Thymus (tissue), 11 donors: ENCODE results near the gene DCAF15. TPM values are rescaled to one million over a fixed set of nuclear protein-coding genes. Genes with fewer than 3 reads are reported as not detected.

ENCODE experiments used
- DNase-seq, 9 donors: peaks; one replicate each; pipeline ENCODE4 v3.0.0-alpha.2; 2013; ENCODE audit warnings: low spot score in 9 of 9, low read depth in 6 of 9, missing footprints in 1 of 9
- H3K27ac ChIP-seq, 2 donors: one replicate each; pipeline ENCODE4 v1.5.1; 2013; ENCODE audit warnings: control low read depth in 1 of 2, low read depth in 1 of 2, low read length in 1 of 2, mild to moderate bottlenecking in 1 of 2, moderate library complexity in 1 of 2
- H3K27me3 ChIP-seq, 2 donors: one replicate each; pipeline ENCODE4 v1.5.1; 2013; ENCODE audit warnings: low read length in 1 of 2; ENCODE audit not compliant: control insufficient read depth in 2 of 2, insufficient read depth in 1 of 2
- H3K36me3 ChIP-seq, 2 donors: one replicate each; pipeline ENCODE4 v1.5.1; 2013; ENCODE audit warnings: low read length in 1 of 2, mild to moderate bottlenecking in 1 of 2, moderate library complexity in 1 of 2; ENCODE audit not compliant: control insufficient read depth in 2 of 2, insufficient read depth in 2 of 2
- H3K4me1 ChIP-seq, 2 donors: one replicate each; pipeline ENCODE4 v1.5.1; 2013; ENCODE audit warnings: low read length in 2 of 2; ENCODE audit not compliant: control insufficient read depth in 2 of 2, insufficient read depth in 2 of 2
- H3K4me3 ChIP-seq, 2 donors: one replicate each; pipeline ENCODE4 v1.5.1; 2013; ENCODE audit warnings: low read length in 2 of 2, control low read depth in 1 of 2, mild to moderate bottlenecking in 1 of 2
- H3K9me3 ChIP-seq, 2 donors: one replicate each; pipeline ENCODE4 v1.5.1; 2013; ENCODE audit warnings: low read length in 1 of 2, mild to moderate bottlenecking in 1 of 2; ENCODE audit not compliant: control insufficient read depth in 2 of 2, insufficient read depth in 1 of 2
- WGBS: extraction: QIAGEN DNeasy Blood & Tissue Kit; methylation state at CpG from one replicate; pipeline ENCODE4 v1.1.7; 2013; 5-methylcytosine and 5-hydroxymethylcytosine counted together
- polyA plus RNA-seq: library from polyadenylated mRNA; stranded (reverse); fragments of 200-250 nt; gene quantifications from one replicate; pipeline ENCODE4 v1.2.3, GENCODE V29; 2013
- total RNA-seq: library from RNA; stranded (reverse); fragments of 120-200 nt; gene quantifications from one replicate; pipeline ENCODE4 v1.2.4, GENCODE V29; 2013
- donor health status: healthy.

The DCAF15 gene
- total and polyA plus RNA-seq, 2 donors = 24.0 to 95.4 TPM

DNA sequence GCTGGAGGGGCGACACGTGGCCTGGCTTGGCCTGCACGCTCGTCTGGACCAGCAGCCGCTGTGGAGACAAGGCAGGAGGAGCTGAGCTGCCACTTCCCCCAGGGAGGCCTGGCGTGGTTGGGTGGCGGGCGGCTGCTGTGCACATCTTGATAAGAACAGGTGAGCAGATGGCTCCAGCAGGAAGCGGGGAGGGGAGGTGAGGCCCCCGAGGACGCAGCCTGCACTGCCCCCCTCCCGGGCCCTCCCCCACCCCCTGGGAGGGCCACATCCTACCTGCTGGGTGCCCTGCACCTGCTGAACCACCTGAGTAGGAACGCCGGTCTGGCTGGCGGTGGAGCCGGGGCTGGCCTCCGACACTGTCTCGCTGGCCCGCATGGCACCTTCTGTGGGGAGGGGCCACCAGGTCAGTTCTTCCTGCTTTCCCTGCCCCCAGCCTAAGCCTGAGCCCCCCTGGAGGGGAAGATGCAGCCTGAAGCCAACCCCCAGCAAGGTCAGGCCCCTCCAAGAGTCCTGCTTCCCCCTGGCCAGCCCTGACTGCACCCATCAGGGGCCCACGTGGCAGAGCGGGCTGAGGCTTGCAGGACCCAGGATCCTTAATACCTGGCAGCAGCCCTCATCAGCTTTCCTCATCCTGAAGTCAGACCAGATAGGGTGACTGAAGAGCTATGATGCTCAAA is 31.0 kb downstream of the DCAF15 start:
- peaks cover 52 to 92% of the 10 kb centered on the region in 2 donors for H3K4me1 ChIP-seq
- no peak overlapping the region for H3K4me3 ChIP-seq
- peaks cover 0 to 3% of the 10 kb centered on the region in 2 donors for H3K9me3 ChIP-seq
- peak in 4 of 9 donors; percentile 63 to 84 (median 68) for DNase-seq
- peak overlapping the region; percentile 61 to 74 for H3K27ac ChIP-seq
- WGBS = 27% methylated on average over 21 of the region's 21 CpGs
- peaks cover 0 to 12% of the 10 kb centered on the region in 2 donors for H3K27me3 ChIP-seq
- H3K36me3 ChIP-seq = peaks cover 0 to 33% of the 10 kb centered on the region in 2 donors

DNA sequence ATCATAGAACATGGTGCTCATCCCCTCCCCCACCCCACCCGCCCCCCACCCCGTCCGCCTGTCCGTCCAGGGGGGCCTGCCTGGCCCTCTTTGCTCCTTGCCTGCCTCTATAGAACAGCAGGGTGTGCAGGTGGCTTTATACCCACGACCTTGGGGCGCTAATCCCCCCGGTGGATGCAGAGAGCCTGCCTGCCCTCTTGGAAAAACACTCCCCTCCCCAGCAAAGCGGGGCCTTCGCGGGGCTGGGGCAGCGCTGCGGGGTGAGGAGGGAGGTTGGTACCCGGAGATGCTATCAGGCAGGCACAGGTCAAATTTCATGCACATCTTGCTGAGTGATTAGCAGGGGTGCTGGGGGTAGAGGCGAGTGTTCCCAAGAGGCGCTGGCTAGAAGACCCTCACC is 31.9 kb downstream of the DCAF15 start:
- DNase-seq = peak in 1 of 9 donors; percentile 39
- H3K27ac ChIP-seq = peak overlapping the region; percentile 36 to 55
- no peak overlapping the region for H3K4me3 ChIP-seq
- H3K9me3 ChIP-seq = peaks cover 0 to 3% of the 10 kb centered on the region in 2 donors
- peaks cover 0 to 7% of the 10 kb centered on the region in 2 donors for H3K27me3 ChIP-seq
- peaks cover 48 to 93% of the 10 kb centered on the region in 2 donors for H3K4me1 ChIP-seq
- peaks cover 0 to 37% of the 10 kb centered on the region in 2 donors for H3K36me3 ChIP-seq
- 64% methylated on average over 15 of the region's 15 CpGs for WGBS

DNA sequence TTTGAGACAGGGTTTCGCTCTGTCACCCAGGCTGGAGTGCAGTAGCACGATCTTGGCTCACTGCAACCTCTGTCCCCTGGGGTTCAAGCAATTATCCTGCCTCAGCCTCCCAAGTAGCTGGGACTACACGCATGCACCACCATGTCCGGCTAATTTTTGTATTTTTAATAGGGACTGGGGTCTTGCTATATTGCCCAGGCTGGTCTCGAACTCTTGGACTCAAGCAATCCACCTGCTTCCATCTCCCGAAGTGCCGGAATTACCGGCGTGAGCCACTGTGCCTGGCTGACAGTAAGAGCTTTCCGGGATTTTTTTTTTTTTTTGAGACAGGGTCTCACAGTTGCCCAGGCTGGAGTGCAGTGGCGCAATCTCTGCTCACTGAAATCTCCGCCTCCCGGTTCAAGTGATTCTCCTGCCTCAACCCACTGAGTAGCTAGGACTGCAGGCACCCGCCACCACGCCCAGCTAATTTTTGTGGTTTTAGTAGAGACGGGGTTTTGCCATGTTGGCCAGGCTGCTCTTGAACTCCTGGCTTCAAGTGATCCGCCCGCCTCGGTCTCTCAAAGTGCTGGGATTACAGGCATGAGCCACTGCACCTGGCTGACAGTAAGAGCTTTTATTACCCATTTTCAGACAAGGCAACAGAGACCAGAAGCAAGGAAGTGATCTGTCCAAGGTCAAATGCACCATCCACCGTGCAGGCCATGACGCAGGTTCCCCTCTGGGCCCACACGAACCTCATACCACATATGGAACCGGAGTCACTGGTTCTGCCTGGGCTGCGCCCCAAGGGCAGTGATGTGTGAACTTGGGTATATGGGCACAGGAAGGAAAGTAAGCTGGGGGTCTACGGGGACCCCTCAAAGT is 32.8 kb downstream of the DCAF15 start:
- H3K27me3 ChIP-seq = no peaks in the 10 kb centered on the region
- no peak overlapping the region for H3K4me3 ChIP-seq
- peak in 1 of 9 donors; percentile 39 for DNase-seq
- H3K9me3 ChIP-seq = peaks cover 0 to 2% of the 10 kb centered on the region in 2 donors
- peaks cover 50 to 93% of the 10 kb centered on the region in 2 donors for H3K4me1 ChIP-seq
- H3K27ac ChIP-seq = peak overlapping the region; percentile 96 to 98
- H3K36me3 ChIP-seq = peaks cover 0 to 38% of the 10 kb centered on the region in 2 donors
- WGBS = 86% methylated on average over 25 of the region's 25 CpGs

- Histone ChIP-seq H3K27me3 (no peaks in the 10 kb centered on the region), H3K4me1 (peaks cover 50 to 89% of the 10 kb centered on the region in 2 donors), H3K27ac (peak overlapping the region; percentile 96 to 98), H3K36me3 (peaks cover 0 to 31% of the 10 kb centered on the region in 2 donors), H3K9me3 (no peaks in the 10 kb centered on the region), H3K4me3 (peak overlapping the region; percentile 3 to 42)
- DNase-seq = no peak
- WGBS = 53% methylated on average over 10 of the region's 10 CpGs
Measured at GRCh38 chr19:13985771-13986347, 33.5 kb downstream of the DCAF15 start.

DNA sequence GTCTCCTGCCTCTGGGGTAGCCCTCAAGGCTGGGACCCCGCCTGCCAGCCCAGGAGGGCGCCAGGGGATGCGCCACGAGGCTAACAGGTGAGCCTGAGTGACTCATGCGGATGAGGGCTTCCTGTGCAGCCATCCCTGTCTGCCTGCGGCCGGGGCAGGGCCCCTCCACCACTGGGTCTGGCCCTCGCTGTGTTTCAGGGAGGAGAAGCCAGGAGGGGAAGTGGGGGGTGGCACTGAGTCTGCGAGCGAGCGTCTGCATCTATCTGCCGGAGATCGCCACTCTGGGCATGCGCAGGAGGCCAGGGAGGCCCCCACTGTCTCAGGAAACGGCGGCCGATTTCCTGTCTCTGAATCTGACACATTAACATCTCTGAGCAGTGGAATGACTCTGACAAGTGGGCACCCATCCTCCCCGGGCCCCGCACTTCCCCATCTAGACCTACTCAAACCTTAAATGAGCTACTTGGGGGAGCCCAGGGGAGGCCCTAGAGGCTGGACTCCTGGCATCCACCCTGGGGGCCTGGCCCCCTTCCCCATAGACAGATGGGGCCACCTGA is 34.1 kb downstream of the DCAF15 start:
- H3K4me3 ChIP-seq = peak overlapping the region; percentile 33 to 42

GRCh38 chr19:13987101-13987890 is 35.0 kb downstream of the DCAF15 start:
- 54% methylated on average over 17 of the region's 17 CpGs for WGBS
- Histone ChIP-seq H3K36me3 (peaks cover 13 to 33% of the 10 kb centered on the region in 2 donors), H3K9me3 (no peaks in the 10 kb centered on the region), H3K4me3 (peak overlapping the region in 1 of 2 donors; percentile 33), H3K4me1 (peaks cover 50 to 78% of the 10 kb centered on the region in 2 donors), H3K27ac (peak overlapping the region; percentile 96 to 98), H3K27me3 (no peaks in the 10 kb centered on the region)
- DNase-seq = peak in 1 of 9 donors; percentile 34

More for the DNA sequence above, 34.1 kb downstream of the DCAF15 start:
- WGBS = 3% methylated on average over 19 of the region's 19 CpGs
- DNase-seq = peak; percentile 77 to 98 (median 93)
- Histone ChIP-seq H3K9me3 (no peaks in the 10 kb centered on the region), H3K4me1 (peaks cover 50 to 87% of the 10 kb centered on the region in 2 donors), H3K27me3 (no peaks in the 10 kb centered on the region), H3K27ac (peak overlapping the region; percentile 96 to 98), H3K36me3 (peaks cover 5 to 32% of the 10 kb centered on the region in 2 donors)

- WGBS = 97% methylated on average over 7 of the region's 7 CpGs
- peak overlapping the region in 1 of 2 donors; percentile 63 for H3K27ac ChIP-seq
- peak in 1 of 9 donors; percentile 50 for DNase-seq
- no peaks in the 10 kb centered on the region for H3K9me3 ChIP-seq
- H3K36me3 ChIP-seq = peaks cover 24 to 34% of the 10 kb centered on the region in 2 donors
- no peaks in the 10 kb centered on the region for H3K27me3 ChIP-seq
- H3K4me1 ChIP-seq = peaks cover 32 to 65% of the 10 kb centered on the region in 2 donors
- no peak overlapping the region for H3K4me3 ChIP-seq
Measured at GRCh38 chr19:13989487-13989886, 37.2 kb downstream of the DCAF15 start.

GRCh38 chr19:13990085-13990484 is 37.8 kb downstream of the DCAF15 start:
- no peak overlapping the region for H3K4me3 ChIP-seq
- 96% methylated on average over 8 of the region's 8 CpGs for WGBS
- no peak overlapping the region for H3K27ac ChIP-seq
- peaks cover 32 to 59% of the 10 kb centered on the region in 2 donors for H3K4me1 ChIP-seq
- no peak for DNase-seq
- H3K27me3 ChIP-seq = no peaks in the 10 kb centered on the region
- H3K36me3 ChIP-seq = peaks cover 24 to 34% of the 10 kb centered on the region in 2 donors
- H3K9me3 ChIP-seq = no peaks in the 10 kb centered on the region
